ENCODE measurements around the gene SEMA6D. TPM values are rescaled to one million over a fixed set of nuclear protein-coding genes. Genes with fewer than 3 reads are reported as not detected.

The SEMA6D gene
- polyA plus RNA-seq, 1 donor (not counting 4 experiments of a cell fraction or from before 2014, with no cell fraction given), result 0.67 TPM

- no peak overlapping the region for H3K9ac ChIP-seq (ENCODE audit: control insufficient read depth, extremely low read depth, insufficient read depth, low read length)
- no peaks in the 10 kb centered on the region for H3K9me3 ChIP-seq (ENCODE audit: control insufficient read depth, low read depth, low read length)
- H4K20me1 ChIP-seq (ENCODE audit: control insufficient read depth, extremely low read depth, insufficient read depth, low read length), result no peaks in the 10 kb centered on the region
- H3K36me3 ChIP-seq (ENCODE audit: control insufficient read depth in 2 of 2, extremely low read depth in 1 of 2, insufficient read depth in 2 of 2, low read length in 2 of 2), result no peaks in the 10 kb centered on the region
- H3K27me3 ChIP-seq (ENCODE audit: control insufficient read depth, extremely low read depth, insufficient read depth, low read length), result no peaks in the 10 kb centered on the region
- no peak overlapping the region for H3K4me3 ChIP-seq (ENCODE audit: control insufficient read depth in 2 of 3, extremely low read depth in 1 of 3, insufficient read depth in 2 of 3, low read depth in 1 of 3, low read length in 3 of 3)
- TF ChIP-seq EZH2 (IDR thresholded peaks at IDR 0.05; ENCODE audit: low read length), result no peak
- no peak for TF ChIP-seq CTCF (optimal IDR thresholded peaks at IDR 0.05 in 1 of 3, IDR thresholded peaks at IDR 0.05 in 1 of 3, conservative IDR thresholded peaks at IDR 0.05 in 1 of 3; ENCODE audit: extremely low read depth in 1 of 3, insufficient read depth in 2 of 3, low read length in 3 of 3)
- H3K79me2 ChIP-seq (ENCODE audit: control insufficient read depth, insufficient read depth, low read length), result no peaks in the 10 kb centered on the region
- DNase-seq (ENCODE audit: low read depth, low spot score) (no peak), FAIRE-seq (no peak)
- no peak overlapping the region for H3K27ac ChIP-seq (ENCODE audit: control insufficient read depth, insufficient read depth, low read length)
- H3K4me1 ChIP-seq (ENCODE audit: control insufficient read depth, extremely low read depth, insufficient read depth, low read length), result peaks cover 7% of the 10 kb centered on the region
- H2AFZ ChIP-seq (ENCODE audit: control insufficient read depth, low read length), result no peak overlapping the region
- dilution Hi-C loops (cut with MboI; ENCODE audit: extremely low pct_ligation_motif_present, low sequenced_read_pairs), result no loop called here
- peak overlapping the region; percentile 7 for H3K4me2 ChIP-seq (ENCODE audit: control insufficient read depth, extremely low read depth, insufficient read depth, low read depth, low read length)
- no peaks in the 10 kb centered on the region for H3K9me1 ChIP-seq (ENCODE audit: control insufficient read depth, extremely low read depth, insufficient read depth, low read length)
These were observed 8.6 kb downstream of the SEMA6D start for GRCh38 chr15:47725906-47726305.

- Histone ChIP-seq H3K9me1 (ENCODE audit: control insufficient read depth, extremely low read depth, insufficient read depth, low read length) (no peaks in the 10 kb centered on the region), H3K27me3 (ENCODE audit: control insufficient read depth, extremely low read depth, insufficient read depth, low read length) (no peaks in the 10 kb centered on the region), H4K20me1 (ENCODE audit: control insufficient read depth, extremely low read depth, insufficient read depth, low read length) (no peaks in the 10 kb centered on the region), H3K4me3 (ENCODE audit: control insufficient read depth in 2 of 3, extremely low read depth in 1 of 3, insufficient read depth in 2 of 3, low read depth in 1 of 3, low read length in 3 of 3) (no peak overlapping the region), H3K79me2 (ENCODE audit: control insufficient read depth, insufficient read depth, low read length) (no peaks in the 10 kb centered on the region), H3K9me3 (ENCODE audit: control insufficient read depth, low read depth, low read length) (no peaks in the 10 kb centered on the region), H2AFZ (ENCODE audit: control insufficient read depth, low read length) (no peak overlapping the region), H3K4me1 (ENCODE audit: control insufficient read depth, extremely low read depth, insufficient read depth, low read length) (peaks cover 7% of the 10 kb centered on the region), H3K9ac (ENCODE audit: control insufficient read depth, extremely low read depth, insufficient read depth, low read length) (no peak overlapping the region), H3K36me3 (ENCODE audit: control insufficient read depth in 2 of 2, extremely low read depth in 1 of 2, insufficient read depth in 2 of 2, low read length in 2 of 2) (no peaks in the 10 kb centered on the region), H3K27ac (ENCODE audit: control insufficient read depth, insufficient read depth, low read length) (no peak overlapping the region), H3K4me2 (ENCODE audit: control insufficient read depth, extremely low read depth, insufficient read depth, low read depth, low read length) (peak overlapping the region; percentile 7)
- dilution Hi-C loops (cut with MboI; ENCODE audit: extremely low pct_ligation_motif_present, low sequenced_read_pairs), result no loop called here
- no peak for TF ChIP-seq EZH2 (IDR thresholded peaks at IDR 0.05; ENCODE audit: low read length)
- TF ChIP-seq CTCF (optimal IDR thresholded peaks at IDR 0.05 in 1 of 3, IDR thresholded peaks at IDR 0.05 in 1 of 3, conservative IDR thresholded peaks at IDR 0.05 in 1 of 3; ENCODE audit: extremely low read depth in 1 of 3, insufficient read depth in 2 of 3, low read length in 3 of 3), result no peak
- FAIRE-seq (peak; percentile 9), DNase-seq (ENCODE audit: low read depth, low spot score) (no peak)
These were observed 9.1 kb downstream of the SEMA6D start for GRCh38 chr15:47726399-47726823.
